Stimulated activated CD4-positive, alpha-beta T cell treated with anti-CD3 and anti-CD28 coated beads, Interleukin-2, amount 100 ng/mL, for 24 hours (primary cell): ENCODE results near the gene ALOX12.

Experiments used
- DNase-seq, 2 donors: peaks; one replicate each; pipeline ENCODE4 v3.0.0-alpha.2; 2020

The ALOX12 gene

DNA sequence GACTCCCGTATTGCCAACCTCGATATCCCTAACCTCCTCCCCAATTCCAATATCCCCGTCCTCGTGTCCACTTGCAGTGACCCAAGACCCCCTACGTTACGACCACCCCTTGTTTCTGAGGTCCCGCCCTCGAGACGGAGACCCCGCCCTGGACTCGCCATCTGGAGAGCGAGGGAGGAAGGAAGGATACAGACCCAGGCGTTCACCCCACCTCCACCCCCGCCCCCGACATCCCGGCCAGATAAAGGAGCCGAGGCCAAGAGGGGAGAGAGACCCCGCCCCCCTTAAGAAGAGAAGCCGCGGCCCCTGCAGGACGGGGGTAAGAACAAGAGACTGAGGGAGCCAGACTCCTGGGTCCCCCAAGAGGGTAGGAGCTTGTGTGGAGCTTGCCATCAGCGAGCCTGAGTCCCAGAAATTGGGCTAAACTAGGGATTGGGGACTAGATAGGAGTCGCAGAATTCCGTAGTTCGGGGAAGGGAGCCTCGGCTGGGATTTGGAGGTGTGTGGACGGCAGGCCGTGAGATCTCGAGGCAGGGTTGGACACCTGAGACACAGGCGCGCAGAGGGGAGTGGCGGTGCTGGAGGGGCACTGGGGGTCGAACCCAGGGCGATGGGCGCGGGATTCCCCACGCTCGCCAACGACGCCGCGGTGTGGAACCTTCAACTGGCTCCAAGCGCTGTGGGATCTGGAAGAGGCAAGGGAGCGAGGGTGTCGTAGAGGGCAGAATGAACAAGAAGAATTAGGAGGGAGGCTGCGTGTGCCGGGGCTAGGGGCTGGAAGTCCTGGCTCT, 27.1 kb downstream of the ALOX12 start, which contains the start of gene BCL6B:
TSS of gene BCL6B (plus strand) at position 270 of the 791 bp plus-strand sequence. CDS start 622 bp downstream, outside the sequence.
- DNase-seq, result no peak

DNA sequence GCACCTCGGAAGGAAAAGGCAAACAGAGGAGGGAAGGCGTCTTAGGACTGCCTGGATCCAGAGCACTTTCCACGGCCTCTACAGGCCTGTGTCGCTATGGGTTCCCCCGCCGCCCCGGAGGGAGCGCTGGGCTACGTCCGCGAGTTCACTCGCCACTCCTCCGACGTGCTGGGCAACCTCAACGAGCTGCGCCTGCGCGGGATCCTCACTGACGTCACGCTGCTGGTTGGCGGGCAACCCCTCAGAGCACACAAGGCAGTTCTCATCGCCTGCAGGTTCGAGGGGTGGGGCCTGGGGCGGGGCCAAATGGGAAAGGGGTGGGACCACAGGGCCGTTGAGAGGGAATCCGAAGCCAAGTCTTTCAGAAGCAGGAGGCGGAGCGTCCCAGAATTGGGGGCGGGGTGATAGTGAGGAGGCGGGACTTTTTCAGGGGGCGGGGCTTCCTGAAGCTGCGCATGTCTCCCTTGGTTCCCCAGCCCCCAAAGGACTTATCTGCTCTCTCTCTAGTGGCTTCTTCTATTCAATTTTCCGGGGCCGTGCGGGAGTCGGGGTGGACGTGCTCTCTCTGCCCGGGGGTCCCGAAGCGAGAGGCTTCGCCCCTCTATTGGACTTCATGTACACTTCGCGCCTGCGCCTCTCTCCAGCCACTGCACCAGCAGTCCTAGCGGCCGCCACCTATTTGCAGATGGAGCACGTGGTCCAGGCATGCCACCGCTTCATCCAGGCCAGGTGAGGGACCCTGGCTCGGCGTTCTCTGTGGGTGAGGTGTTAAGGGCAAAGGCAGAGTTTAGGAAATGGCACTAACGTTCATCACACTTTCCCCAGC, 27.9 kb downstream of the ALOX12 start:
- DNase-seq, result peak; percentile 92 to 96

DNA sequence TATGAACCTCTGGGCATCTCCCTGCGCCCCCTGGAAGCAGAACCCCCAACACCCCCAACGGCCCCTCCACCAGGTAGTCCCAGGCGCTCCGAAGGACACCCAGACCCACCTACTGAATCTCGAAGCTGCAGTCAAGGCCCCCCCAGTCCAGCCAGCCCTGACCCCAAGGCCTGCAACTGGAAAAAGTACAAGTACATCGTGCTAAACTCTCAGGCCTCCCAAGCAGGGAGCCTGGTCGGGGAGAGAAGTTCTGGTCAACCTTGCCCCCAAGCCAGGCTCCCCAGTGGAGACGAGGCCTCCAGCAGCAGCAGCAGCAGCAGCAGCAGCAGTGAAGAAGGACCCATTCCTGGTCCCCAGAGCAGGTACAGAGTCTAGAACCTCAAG, 28.5 kb downstream of the ALOX12 start:
- DNase-seq, result no peak

DNA sequence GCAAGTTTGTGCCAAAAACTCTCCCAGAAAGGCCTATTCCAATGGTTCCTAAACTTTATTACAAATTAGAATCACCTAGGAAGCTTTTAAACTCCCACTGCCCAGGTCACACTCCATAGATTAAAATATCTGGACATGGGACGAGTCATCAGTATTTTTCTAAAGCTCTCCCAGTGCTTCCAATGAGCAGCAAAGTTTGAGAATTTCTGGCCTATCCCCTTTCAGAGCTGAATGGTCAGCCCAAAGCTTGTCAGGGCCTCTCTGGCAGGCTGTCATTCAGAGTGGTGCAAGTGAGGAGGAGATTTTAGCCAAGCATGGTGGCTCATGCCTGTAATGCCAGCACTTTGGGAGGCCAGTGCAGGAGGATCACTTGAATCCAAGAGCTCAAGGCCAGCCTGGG, 29.4 kb downstream of the ALOX12 start:
- DNase-seq, result no peak

DNA sequence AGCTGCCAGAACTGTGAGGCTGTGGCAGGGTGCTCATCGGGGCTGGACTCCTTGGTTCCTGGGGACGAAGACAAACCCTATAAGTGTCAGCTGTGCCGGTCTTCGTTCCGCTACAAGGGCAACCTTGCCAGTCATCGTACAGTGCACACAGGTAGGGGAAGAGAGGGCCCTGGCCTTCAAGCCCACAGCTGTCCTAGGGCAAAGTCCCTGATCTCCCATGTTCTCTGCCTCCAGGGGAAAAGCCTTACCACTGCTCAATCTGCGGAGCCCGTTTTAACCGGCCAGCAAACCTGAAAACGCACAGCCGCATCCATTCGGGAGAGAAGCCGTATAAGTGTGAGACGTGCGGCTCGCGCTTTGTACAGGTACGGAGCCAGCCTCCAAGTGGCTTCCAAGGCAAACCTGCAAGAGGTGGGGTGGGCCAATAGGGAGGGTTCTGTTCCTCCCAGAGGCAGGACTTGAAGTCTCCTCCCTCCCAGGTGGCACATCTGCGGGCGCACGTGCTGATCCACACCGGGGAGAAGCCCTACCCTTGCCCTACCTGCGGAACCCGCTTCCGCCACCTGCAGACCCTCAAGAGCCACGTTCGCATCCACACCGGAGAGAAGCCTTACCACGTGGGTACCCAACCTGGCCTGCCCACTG, 30.7 kb downstream of the ALOX12 start:
- no peak for DNase-seq

DNA sequence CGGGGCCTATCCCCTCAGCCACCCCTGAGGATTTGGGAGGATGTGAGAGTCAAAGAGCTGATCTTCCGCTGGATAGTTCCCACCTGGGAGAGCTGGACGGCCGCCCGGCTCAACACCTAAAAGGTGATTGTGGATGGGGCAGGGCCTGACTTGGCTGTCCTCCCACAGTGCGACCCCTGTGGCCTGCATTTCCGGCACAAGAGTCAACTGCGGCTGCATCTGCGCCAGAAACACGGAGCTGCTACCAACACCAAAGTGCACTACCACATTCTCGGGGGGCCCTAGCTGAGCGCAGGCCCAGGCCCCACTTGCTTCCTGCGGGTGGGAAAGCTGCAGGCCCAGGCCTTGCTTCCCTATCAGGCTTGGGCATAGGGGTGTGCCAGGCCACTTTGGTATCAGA, 31.5 kb downstream of the ALOX12 start:
- no peak for DNase-seq

DNA sequence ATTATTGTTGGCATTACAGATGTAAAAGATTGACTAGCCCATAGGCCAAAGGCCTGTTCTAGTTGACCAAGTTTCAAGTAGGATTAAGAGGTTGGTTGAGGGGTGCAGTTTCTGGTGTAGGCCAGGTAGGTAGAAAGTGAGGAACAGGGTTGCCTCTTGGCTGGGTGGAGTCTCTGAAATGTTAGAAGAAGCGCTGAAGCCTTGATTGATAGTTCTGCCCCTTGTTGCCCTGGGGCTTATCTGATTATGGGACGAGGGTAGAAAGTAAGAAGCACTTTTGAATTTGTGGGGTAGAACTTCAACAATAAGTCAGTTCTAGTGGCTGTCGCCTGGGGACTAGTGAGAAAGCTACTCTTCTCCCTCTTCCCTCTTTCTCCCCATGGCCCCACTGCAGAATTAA, 33.2 kb downstream of the ALOX12 start:
- no peak for DNase-seq

DNA sequence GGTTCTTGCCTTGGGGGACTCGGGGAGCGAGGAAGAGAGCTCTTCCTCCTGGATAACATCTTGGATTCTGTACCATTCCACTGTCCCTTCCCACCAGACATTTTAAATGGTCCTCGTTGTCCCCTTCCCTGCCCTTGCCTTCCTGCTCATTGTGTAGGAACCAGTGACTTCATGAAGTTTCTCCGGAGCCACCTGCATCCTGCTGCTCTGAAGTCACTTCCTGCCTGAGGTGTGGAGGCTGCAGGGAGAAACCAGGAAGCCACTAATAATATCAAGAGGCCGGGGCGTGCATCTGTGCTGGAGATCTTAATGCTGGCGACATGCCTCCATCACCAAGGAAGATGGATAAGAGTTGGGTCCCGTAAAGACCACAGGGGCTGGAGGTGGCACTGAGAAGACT, 33.8 kb downstream of the ALOX12 start:
- peak; percentile 53 to 64 for DNase-seq

DNA sequence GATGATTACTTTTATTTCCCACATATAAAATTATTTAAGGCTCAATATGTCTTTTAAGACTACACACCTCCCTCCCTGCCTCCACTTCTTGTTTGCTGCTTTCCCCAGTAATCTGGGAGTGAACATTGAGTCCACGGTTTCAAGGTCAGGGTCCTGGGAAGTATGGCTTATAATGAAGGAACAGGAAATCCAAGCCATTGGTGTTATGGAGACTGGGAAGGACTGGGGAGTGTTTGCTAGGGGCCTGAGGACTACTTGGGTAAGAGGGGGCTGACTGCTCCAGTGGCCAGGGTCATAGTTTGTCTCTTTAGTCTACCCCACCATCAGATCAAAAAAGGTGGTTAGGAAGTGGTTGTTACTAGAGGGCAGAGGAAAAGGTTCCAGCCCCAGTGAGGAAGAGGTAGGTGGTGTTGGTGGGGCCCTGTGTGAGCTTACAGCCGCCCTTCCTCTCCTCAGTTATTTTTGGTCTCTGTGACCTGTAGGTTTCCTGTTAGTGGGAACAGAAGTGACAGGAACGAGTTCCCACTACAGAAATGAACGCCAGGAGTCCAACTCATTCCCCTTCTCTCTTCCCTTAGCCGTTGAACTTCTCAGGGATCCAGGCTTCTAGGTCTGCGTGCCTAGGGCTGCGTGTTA, 39.2 kb downstream of the ALOX12 start:
- peak; percentile 40 to 60 for DNase-seq

DNA sequence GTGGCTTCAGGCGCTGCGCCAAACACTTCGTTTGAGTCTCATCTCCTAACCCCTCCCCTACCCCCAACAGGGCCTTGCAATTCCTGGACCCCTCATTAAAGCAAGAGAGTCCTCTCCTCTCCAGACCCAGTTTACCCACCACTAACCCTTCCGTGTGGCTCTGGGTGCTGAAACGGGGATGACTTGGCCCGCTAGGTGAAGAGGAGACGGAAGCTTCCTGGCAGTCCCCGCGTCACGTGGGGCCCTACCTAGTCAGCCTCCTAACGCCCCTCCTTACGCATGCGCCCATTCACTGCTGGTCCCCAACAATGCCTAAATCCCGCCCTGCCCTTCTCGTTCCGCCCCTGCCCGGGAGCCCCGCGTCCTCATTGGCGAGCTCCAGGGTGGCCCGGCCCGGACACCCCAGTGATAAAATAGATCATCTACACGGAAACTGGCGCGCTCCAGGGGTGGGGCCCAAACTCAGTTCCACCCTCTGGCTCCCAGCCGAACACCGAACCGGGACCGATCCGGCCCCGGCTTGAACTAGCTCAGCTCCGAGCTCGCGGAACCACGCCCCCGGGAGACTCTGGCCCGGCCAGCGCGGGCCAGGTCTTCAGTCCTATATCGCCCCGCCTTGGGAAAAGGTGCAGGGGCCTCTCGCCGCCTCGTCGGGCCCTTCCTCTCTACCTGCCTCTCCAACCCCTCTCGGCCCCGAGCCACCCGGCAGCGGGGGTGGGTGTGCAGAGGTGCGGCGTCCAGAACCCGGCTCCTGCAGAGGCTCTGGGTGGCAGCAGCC, 39.9 kb downstream of the ALOX12 start, which contains the start of gene SLC16A13:
TSS of gene SLC16A13 (plus strand) at position 425 of the 778 bp plus-strand sequence. CDS start 368 bp downstream, outside the sequence.
- peak; percentile 98 to 99 for DNase-seq

DNA sequence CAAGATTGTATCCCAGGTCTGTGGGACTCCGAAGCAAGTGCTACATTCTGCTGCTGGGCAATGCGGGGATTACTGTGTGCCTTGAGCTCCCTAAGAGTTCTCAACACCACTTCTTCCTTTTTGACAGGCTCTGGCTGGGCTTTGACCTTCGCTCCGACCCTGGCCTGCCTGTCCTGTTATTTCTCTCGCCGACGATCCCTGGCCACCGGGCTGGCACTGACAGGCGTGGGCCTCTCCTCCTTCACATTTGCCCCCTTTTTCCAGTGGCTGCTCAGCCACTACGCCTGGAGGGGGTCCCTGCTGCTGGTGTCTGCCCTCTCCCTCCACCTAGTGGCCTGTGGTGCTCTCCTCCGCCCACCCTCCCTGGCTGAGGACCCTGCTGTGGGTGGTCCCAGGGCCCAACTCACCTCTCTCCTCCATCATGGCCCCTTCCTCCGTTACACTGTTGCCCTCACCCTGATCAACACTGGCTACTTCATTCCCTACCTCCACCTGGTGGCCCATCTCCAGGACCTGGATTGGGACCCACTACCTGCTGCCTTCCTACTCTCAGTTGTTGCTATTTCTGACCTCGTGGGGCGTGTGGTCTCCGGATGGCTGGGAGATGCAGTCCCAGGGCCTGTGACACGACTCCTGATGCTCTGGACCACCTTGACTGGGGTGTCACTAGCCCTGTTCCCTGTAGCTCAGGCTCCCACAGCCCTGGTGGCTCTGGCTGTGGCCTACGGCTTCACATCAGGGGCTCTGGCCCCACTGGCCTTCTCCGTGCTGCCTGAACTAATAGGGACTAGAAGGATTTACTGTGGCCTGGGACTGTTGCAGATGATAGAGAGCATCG, 42.4 kb downstream of the ALOX12 start:
- no peak for DNase-seq

DNA sequence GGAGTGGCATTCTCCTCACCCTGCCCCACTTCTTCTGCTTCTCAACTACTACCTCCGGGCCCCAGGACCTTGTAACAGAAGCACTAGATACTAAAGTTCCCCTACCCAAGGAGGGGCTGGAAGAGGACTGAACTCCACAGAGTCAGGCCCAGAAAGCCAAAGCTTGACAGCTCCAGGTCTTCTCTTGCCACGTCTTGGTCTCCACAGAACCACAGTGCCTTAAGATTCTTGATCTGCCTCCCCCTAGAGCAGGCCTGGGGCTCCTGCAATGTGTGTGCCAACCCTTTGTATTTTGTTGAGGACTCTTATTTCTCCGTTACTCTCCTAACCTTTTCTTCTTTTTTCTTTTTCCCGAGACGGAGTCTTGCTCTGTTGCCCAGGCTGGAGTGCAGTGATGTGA, 44.0 kb downstream of the ALOX12 start:
- no peak for DNase-seq

DNA sequence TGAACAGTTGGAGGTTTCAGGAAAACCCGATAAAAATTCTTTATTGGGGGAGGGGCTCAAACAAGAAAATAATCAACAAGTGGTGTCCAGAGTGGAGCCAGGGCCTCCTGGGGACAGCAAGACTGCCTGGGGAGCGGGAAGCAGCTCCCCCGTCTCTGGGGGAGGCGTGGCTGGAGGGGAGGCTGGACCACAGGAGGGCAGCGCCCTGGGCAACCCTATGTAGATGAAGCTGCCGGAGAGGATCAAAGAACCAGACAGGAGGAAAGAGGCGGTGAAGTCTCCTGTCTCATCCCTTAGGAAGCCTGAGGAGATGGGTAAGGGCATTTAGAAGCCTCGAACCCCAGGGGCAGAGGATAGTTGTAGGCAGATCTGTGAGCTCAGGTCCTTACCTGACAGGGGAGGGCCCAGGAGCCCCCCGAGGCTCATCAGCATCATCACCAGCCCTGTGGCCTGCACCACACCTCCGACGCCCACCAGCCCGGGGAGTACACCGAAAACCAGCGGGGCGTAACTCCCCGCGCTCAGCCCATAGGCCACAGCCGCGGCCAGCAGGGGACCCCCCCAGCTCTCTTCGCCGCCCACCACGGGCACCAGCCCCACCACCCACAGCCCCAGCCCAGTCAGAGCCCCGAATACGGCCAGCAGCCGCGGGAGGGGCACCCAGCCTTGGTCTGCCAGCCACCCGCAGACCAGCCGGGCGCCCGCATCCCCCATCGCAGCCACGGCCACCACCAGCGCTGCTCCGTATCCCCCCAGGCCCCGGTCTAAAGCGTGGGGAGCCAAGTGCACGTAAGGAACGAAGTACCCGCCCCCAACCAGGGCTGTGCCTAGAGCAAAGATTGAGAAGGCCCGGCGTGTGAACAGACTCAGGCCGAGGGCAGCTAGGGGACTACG, 46.0 kb downstream of the ALOX12 start:
- peak; percentile 32 to 38 for DNase-seq

DNA sequence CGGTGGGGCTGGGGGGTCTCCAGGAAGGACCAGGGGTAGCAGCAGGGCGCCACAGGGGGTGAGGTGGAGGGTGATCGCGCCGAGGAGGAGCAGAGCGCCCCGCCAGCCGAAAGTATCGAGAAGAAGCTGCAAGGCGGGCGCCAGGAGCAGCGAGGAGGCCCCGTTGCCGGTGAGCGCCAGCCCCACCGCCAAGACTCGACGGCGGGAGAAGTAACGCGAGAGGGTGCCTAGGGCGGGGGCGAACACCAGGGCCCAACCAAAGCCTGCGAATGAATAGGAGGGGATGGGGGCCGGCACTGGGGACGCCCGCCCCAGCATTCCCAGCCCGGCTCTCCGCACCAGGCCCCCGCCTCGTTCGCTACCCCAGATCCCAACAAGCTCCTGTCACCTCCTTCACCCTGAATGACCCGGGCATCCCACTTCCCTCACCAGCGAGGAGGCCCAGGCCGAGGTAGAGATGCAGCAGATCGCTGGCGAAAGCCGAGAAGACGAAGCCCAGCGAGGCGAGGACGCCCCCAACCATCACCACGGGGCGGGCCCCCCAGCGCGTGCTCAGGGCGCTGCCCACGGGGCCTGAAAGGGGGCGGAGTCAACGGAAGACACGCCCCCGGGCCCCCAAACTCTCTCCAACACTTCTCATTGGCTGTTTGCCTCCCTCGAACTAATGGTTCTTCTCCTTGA, 46.8 kb downstream of the ALOX12 start:
- DNase-seq, result peak; percentile 41 to 57

DNA sequence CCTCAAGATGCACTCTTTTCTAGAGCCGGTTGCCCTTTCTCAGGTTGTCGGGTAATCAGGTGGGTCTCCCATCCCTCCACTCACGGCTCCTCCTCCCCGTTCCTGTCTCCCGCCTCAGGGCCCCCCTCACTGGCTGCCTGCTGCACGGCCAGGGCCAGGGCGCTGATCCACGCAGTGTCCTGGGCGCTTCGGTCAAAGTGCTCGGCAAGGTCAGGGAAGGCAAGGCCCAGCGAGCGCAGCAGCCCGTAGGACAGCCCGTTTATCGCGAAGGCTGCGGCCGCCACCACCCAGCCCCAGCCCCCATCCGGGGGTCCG, 47.3 kb downstream of the ALOX12 start:
- no peak for DNase-seq

DNA sequence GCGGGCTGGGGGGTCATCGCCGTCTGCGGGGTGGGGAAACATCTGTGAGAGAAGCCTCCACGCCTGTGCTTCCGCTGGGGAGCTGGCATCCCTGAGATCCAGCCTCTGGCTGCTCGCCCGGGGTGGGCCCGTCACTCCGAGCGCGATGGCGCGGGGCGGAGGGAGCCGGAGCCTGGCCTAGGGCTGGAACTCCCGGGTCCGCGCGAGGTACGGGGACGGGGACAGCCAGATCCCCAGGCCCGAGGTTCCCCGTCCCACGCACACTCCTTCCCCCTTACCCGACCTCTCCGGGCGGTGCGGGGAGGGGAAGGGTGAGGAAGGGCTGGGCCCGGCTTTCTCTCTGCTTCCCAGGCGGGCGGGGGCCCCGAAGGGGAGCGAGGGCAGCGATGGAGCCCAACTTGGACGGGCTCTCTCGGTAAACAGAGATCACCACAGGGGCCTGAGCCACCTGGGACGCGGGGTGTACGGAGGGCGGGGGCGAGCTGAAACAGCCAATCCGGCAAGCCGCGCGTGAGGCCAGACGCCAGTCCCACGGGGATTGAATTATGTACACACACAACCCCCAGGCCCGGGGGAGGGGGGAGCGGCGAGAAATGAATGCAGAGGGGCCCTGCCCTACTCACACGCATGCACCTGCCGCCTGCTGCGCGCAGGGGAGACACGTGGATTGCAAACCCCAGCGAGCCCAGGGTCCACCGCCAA, 47.8 kb downstream of the ALOX12 start, which contains the start of gene SLC16A11:
TSS of gene SLC16A11 (minus strand) at position 596 of the 702 bp plus-strand sequence. CDS start at position 17, 579 bp downstream.
- DNase-seq, result peak; percentile 49 to 52

DNA sequence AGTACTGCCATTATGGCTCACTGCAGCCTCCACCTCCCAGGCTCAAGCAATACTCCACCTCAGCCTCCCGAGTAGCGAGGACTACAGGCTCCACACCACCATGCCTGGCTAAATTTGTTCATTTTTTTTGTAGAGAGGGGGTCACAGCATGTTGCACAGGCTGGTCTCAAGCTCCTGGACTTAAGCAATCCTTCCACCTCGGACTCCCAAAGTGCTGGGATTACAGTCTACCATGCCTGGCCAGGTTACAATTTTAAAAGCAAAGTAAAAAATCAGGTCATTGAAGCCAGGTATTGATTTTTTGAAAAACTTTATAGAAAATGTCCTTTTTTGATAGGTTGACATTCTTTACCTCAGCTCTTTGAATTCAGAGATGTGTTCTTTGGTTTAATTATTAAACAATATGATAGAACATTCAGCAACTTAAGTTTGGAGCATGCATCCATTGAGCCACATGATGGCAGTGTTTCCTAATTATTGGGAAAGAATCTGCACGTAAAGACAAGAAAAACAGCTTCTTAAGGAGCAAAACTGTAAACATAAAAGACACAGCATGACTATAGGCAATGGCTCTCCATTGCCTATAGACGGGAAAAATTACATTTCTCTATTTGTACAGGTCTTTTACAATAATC, 49.8 kb downstream of the ALOX12 start:
- DNase-seq, result peak; percentile 29 to 43

DNA sequence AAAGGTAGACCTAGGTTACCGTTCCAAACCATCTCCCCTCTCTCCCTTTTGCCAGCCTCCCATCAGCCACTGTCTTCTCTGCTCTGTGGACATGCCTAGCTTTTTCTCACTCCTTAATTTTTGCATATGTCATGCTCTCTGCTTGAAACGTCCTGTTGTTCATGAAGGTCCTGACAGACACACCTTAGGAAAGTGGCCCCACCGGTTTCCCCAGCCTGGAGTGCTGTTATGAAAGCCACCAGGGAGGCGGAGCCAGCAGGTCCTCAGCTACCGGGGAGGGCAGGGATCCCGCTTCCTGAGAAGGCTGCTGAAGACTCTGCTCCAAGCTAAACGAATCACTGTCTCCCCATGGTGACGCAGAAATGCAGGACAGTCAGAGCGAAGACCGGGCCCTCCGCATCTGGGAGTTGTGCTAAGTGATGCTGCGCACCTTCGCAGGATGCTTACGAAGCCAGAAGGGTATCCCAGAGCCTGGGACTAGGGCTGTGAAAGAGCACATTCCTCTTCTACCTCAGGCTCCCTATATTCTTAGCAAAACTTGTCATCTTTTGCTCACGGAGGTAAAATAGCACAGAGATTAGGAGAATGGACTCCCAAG, 50.4 kb downstream of the ALOX12 start:
- peak; percentile 44 to 59 for DNase-seq
